ENCODE data around the gene SLC9A7.

DNA sequence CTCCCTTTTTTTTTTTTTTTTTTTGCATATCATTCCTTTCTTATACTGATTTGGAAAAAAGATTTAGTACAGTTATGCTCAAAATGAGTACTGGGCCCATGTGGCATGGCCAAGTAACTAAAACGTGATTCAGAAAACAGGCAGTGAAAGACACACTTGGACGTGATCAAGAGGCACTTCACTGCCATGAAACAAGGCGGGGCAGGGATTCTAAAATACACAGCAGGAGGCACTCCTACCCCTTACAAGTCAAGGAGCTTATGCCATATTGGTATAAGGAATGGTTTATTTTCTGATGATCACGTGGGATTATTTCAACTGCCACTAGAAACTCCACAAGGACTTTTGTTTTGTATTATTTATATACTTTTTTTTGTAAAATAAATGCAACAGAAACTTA lies 113.3 kb downstream of the SLC9A7 start:
- TF ChIP-seq POLR2A (IDR thresholded peaks at IDR 0.05; ENCODE audit: low read depth, low read length) (no peak), POU2F2 (IDR thresholded peaks at IDR 0.05; ENCODE audit: low read depth, low read length) (no peak), SPI1 (IDR thresholded peaks at IDR 0.05; ENCODE audit: low read depth, low read length) (no peak), POLR2AphosphoS5 (IDR thresholded peaks at IDR 0.05; ENCODE audit: low read depth, low read length) (no peak)

Data from GM12891 (cell line).